H7 (cell line): ENCODE measurements around the gene CEP290. TPM values are rescaled to one million over a fixed set of nuclear protein-coding genes. Genes with fewer than 3 reads are reported as not detected.

Experiments used
- DNase-seq: peaks from one replicate; pipeline ENCODE4 v3.0.0; 2012
- H3K27me3 ChIP-seq: 2 replicates; pipeline ENCODE4 v1.6.0; 2011; ENCODE audit warnings: mild to moderate bottlenecking, low read length; ENCODE audit not compliant: control insufficient read depth, insufficient read depth
- H3K36me3 ChIP-seq: replicated peaks from 2 replicates; pipeline ENCODE4 v1.5.1; 2011; ENCODE audit warnings: low read length; ENCODE audit not compliant: control insufficient read depth, insufficient read depth
- H3K4me3 ChIP-seq: 2 replicates; pipeline ENCODE4 v1.5.1; 2011; ENCODE audit warnings: low read depth, mild to moderate bottlenecking, control low read depth, low read length, moderate library complexity; ENCODE audit not compliant: insufficient read depth
- total RNA-seq: library from RNA; depleted of rRNA; stranded (reverse); fragments of >200 nt; shearing (Covaris generic); gene quantifications from 2 replicates; pipeline ENCODE4 v1.2.3, GENCODE V29; 2014; rRNA removed

The CEP290 gene, protein sequence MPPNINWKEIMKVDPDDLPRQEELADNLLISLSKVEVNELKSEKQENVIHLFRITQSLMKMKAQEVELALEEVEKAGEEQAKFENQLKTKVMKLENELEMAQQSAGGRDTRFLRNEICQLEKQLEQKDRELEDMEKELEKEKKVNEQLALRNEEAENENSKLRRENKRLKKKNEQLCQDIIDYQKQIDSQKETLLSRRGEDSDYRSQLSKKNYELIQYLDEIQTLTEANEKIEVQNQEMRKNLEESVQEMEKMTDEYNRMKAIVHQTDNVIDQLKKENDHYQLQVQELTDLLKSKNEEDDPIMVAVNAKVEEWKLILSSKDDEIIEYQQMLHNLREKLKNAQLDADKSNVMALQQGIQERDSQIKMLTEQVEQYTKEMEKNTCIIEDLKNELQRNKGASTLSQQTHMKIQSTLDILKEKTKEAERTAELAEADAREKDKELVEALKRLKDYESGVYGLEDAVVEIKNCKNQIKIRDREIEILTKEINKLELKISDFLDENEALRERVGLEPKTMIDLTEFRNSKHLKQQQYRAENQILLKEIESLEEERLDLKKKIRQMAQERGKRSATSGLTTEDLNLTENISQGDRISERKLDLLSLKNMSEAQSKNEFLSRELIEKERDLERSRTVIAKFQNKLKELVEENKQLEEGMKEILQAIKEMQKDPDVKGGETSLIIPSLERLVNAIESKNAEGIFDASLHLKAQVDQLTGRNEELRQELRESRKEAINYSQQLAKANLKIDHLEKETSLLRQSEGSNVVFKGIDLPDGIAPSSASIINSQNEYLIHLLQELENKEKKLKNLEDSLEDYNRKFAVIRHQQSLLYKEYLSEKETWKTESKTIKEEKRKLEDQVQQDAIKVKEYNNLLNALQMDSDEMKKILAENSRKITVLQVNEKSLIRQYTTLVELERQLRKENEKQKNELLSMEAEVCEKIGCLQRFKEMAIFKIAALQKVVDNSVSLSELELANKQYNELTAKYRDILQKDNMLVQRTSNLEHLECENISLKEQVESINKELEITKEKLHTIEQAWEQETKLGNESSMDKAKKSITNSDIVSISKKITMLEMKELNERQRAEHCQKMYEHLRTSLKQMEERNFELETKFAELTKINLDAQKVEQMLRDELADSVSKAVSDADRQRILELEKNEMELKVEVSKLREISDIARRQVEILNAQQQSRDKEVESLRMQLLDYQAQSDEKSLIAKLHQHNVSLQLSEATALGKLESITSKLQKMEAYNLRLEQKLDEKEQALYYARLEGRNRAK (N-terminal part only)
- total RNA-seq, result 2.9 and 5.8 TPM in 2 replicates

DNA sequence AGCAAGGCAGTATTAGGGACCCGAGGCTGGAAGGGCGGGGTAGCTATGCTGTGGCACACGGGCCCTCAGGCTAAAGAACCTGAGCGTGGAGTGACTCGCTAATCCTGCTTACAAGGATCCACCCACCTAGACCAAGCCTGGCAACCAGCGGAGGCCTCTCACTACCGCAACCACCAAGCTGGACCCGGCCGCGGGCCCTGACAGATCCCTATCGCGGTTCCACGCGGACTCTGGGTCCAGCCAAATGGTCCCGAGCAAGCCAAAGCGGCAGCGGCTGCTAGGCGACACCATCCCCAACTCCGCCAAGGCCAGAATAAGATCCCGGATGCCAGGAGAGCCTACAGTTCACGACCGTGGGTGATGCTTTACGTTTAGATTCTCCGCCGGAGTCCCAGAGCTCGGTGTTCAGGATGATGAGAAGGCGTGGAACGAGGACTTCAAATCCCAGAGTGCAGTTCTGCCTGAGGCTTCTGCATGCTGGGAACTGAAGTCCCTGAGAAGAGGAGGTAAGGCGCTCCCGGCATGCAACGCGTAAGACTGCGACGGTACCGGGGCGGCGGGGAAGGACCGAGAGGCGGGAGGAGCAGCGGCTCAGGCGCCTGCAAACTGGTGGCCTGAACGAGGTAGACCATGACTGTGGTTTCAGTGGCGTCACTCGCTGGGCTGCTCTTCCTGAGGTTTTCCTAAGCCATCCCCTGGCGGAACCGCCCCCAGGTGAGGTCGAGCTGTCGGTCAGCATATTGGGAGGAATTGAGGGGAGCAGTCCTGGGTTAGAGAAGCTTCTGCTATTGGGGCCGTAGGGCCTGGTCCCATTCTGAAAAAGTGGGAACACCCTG is at the start of gene CEP290, which contains the start of gene TMTC3:
CEP290 (minus strand) TSS at position 315 of the 836 bp plus-strand sequence. CDS start 781 bp downstream, outside the sequence.
TMTC3 (plus strand) TSS at position 534 of the 836 bp plus-strand sequence. CDS start 6,009 bp downstream, outside the sequence.
- peak within 1 kb of the TSS; percentile 85 for H3K4me3 ChIP-seq
- no peaks in the 10 kb centered on the region for H3K27me3 ChIP-seq
- H3K36me3 ChIP-seq, result no peaks in the 10 kb centered on the region
- peak; percentile 71 for DNase-seq

DNA sequence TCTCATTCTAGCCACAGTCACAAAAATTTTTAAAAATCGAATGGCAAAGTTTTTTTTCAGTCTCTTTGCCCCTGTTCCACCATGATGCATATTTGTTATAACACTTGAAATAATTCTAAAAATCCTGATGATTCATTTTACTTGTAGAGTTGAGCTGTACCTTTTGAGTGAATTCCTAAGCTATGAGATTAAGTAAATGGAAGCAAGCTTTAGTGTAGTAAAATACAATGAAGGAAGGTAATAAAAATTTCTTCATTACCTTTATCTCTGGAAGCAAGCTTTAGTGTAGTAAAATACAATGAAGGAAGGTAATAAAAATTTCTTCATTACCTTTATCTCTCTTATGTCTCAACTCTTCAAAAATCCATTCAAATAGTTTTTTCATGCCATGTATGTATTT is 46.3 kb upstream of the CEP290 start:
- DNase-seq, result no peak
- peaks cover 2% of the 10 kb centered on the region; the same call in 1 of the 2 replicates for H3K36me3 ChIP-seq
- no peaks in the 10 kb centered on the region for H3K27me3 ChIP-seq
- no peak overlapping the region for H3K4me3 ChIP-seq

DNA sequence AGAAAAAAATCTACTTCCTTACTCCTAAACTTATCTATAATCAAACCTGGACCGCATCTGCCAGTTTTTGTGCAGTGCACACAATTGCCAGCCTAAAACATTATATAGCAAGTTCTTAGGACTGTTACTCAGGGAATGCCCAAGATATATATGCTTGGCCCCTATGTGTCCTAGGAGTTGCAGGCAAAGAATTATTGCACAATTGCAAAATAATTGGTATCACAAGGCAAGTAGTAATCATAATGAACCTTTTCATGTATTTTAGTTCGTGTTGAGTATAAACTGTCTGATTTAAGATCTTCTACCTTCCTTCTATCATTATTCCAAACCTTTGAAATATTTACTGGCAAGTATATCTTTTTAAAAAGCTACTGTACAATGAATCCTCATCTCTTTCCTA is 45.7 kb upstream of the CEP290 start:
- H3K36me3 ChIP-seq, result peaks cover 2% of the 10 kb centered on the region; the same call in 1 of the 2 replicates
- DNase-seq, result no peak
- H3K4me3 ChIP-seq, result no peak overlapping the region
- no peaks in the 10 kb centered on the region for H3K27me3 ChIP-seq

DNA sequence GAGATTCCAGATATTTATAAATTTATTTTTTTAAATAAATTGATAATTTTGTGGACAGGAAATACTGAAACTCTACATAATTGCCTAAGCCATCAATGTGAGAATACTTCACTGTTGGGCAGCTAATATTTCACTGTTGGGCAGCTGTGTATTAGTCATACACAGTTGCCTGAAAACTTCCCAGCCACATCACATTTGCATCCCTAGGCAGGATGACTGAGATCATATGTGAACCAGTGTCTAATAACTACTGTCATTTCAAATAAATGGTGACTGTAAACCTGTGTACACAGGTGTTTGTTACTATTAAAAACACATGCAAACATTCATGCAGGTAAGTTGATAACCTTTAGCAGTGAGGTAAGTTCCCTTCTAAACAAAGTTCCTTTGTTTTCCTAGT is 44.1 kb upstream of the CEP290 start:
- Histone ChIP-seq H3K4me3 (no peak overlapping the region), H3K36me3 (peaks cover 2% of the 10 kb centered on the region; the same call in 1 of the 2 replicates), H3K27me3 (no peaks in the 10 kb centered on the region)
- DNase-seq, result no peak

DNA sequence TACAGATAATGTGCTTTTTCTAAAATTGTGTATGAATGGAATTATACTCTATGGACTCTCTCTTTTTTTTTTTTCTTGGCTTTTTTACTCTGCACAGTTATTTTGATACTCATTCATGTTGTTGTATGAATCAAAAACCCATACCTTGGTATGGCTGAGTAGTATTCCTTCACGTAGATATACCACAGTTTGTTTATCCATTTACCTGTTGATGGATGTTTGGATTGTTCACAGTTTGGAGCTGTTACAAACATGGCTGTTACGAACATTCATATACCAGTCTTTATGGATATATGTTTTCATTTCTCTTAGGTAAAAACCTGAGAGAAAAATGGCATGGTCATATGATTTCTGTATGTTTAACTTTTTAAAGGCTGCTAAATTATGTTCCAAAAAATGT is 43.4 kb upstream of the CEP290 start:
- Histone ChIP-seq H3K36me3 (peaks cover 2% of the 10 kb centered on the region; the same call in 1 of the 2 replicates), H3K4me3 (no peak overlapping the region), H3K27me3 (no peaks in the 10 kb centered on the region)
- no peak for DNase-seq

DNA sequence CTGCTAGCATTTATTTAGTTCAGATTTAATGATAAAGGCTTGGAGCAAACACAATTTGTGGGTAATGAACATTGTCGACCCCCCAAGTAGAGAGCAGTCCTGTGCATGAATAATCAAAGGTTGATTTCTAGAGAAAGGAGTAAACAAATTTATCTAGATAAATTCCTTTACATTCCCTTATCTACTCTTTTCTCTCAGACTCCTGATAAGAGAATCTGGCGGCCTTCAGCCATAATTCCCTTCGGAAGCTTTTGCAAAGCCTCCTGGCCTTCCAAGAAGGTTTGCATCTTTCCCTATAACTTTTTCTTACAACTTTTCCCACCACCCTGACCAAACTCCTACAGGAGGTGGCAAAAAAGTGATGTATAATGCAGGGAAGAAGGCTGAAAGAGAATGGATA is 42.3 kb upstream of the CEP290 start:
- Histone ChIP-seq H3K36me3 (peaks cover 2% of the 10 kb centered on the region; the same call in 1 of the 2 replicates), H3K27me3 (no peaks in the 10 kb centered on the region), H3K4me3 (no peak overlapping the region)
- no peak for DNase-seq

DNA sequence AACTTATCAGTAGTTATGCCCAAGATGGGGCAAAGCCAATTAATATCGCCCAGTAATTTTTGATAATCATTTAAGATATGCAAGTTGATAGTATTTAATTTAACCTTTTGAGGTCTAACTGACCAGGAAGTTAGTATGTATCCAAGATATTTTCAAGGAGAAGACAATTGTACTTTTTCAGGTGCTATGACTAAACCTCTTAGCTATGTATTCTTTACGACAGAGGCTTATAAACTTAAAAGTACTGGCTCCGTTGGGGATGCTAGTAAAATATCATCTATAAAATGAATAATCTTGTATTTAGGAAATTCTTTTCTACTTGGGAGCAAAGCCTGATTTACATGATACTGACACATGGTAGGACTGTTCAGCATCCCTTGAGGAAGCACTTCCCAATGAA is 40.5 kb upstream of the CEP290 start:
- no peak overlapping the region for H3K4me3 ChIP-seq
- H3K36me3 ChIP-seq, result peaks cover 2% of the 10 kb centered on the region; the same call in 1 of the 2 replicates
- H3K27me3 ChIP-seq, result no peaks in the 10 kb centered on the region
- DNase-seq, result no peak

DNA sequence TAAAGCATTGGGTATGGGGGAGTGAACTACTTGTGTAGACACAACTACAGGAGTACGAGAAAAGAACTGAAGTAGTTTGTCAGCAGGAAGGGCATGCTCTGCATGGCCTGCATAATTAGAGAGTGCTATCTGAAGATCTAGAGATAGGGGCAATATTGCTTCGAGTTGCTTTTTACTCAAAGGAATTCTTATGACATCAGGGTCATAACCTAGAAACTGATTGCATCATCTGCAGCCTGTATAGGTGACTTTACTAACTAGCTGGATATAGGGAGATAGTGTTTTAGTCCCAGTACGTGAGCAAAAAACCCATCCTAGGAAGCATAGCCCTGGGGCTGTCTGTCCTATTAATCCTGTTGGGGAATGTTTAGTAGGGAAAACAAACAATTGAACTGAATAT is 40.0 kb upstream of the CEP290 start:
- H3K4me3 ChIP-seq, result no peak overlapping the region
- H3K36me3 ChIP-seq, result peaks cover 2% of the 10 kb centered on the region; the same call in 1 of the 2 replicates
- H3K27me3 ChIP-seq, result no peaks in the 10 kb centered on the region
- DNase-seq, result no peak

DNA sequence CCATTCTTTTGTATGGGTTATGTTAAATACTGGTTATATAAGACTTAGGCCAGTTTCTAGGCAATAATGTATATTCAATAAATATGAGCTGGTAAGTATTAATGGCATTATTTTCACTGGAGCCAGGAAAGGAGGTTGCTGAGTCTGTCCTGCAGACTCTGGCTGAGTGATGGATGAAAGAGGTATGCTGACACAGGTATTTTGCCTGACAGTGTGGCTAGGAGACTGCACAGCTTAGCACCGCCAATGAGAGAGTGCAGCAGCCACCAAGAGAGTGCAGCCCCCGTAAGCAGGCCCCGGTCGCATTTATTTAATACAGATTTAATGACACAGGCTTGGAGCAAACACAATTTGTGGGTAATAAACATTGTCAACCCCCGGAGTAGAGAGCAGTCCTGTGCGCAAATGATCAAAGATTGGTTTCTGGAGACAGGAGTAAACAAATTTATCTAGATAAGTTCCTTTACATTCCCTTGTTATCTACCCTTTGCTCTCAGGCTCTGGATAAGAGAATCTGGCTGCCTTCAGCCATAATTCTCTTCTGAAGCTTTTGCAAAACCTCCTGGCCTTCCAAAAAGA is 37.6 kb upstream of the CEP290 start:
- Histone ChIP-seq H3K36me3 (peaks cover 2% of the 10 kb centered on the region; the same call in 1 of the 2 replicates), H3K4me3 (no peak overlapping the region), H3K27me3 (no peaks in the 10 kb centered on the region)
- DNase-seq, result no peak

DNA sequence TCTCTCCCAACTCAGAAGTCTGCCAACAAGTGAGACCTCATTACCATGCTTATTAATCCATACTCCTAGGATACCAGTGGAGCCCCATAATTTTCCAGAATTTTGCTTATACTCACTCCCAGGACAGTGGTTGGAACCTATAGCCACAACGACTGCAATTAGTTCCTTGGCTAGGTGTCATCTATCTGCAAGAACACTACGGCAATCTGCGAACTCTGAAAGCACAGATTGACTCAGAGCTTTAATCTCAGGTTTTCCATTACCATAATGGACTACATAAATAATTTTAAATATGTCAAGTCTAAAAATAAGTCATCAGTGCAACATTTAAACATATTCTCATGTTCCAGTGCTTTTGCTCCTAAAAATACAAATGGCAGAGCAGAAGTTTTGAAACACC is 33.7 kb upstream of the CEP290 start:
- Histone ChIP-seq H3K27me3 (no peaks in the 10 kb centered on the region), H3K4me3 (no peak overlapping the region), H3K36me3 (peaks cover 1% of the 10 kb centered on the region; the same call in 1 of the 2 replicates)
- no peak for DNase-seq

DNA sequence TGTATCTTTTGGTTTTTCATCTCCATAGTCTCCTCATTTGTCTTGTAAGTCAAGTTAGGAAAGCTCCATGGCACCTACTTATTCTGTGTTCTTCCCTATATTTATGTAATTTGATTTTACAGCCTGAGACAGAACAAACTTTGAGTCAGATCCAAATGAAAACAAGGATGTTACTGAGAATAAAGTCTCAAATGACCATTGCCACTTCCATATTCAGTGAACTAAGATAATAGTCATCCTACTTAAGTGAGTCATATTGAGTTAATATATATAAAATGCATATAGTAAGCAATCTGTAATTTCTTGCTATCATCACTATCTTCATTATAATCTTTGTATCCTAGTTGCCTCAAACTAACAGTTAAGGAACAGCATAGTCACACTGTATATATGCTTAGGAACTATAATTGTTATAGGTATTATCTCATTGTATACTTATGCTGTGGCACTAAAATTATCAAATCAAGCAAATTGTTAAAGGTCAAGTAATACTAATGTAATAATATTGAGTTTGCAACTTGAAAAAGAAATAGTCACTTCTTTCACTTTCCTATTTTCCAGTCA is 31.0 kb upstream of the CEP290 start:
- DNase-seq, result no peak
- Histone ChIP-seq H3K27me3 (no peaks in the 10 kb centered on the region), H3K4me3 (no peak overlapping the region), H3K36me3 (peaks cover 1% of the 10 kb centered on the region; the same call in 1 of the 2 replicates)

DNA sequence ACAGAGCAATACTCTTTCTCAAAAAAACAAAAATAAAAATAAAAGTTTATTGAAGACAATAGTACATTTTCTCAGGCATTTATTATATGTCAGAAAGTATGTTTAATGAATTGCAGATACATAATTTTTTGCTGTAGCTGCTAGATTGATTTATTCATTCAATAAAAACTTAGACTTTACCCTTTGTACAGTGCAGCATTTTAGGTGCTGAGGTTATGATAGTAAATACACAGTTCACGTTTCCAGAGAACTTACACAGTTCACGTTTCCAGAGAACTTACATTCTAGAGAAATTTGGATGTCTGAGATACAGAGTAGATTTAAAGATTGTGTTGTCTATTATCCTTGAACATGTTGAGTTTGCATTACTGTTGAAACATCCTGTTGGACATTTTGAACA is 25.5 kb upstream of the CEP290 start:
- Histone ChIP-seq H3K36me3 (no peaks in the 10 kb centered on the region), H3K27me3 (no peaks in the 10 kb centered on the region), H3K4me3 (no peak overlapping the region)
- no peak for DNase-seq

DNA sequence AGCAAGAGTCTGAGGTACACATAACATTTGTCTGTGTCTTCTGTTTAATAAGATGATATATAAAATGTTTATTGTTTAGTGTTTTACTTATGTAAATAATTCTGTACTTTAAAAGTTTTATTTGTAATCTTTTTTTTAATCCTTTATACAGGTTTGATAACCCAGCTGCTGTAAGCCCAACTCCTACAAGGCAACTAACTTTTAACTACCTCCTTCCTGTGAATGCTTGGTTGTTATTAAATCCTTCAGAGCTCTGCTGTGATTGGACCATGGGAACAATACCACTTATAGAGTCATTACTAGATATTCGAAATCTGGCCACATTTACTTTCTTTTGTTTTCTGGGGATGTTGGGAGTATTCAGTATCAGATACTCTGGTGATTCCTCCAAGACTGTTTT is 24.3 kb upstream of the CEP290 start:
- Histone ChIP-seq H3K36me3 (no peaks in the 10 kb centered on the region), H3K4me3 (no peak overlapping the region), H3K27me3 (no peaks in the 10 kb centered on the region)
- DNase-seq, result no peak
